T-helper 2 cell treated with Interferon-gamma antibody and Interleukin-4, amounts not matched to agents 5 μg/mL and 100 μg/mL, for 36 hours (primary cell): ENCODE data around the gene GLA.

Experiments used
- DNase-seq: peaks from one replicate; pipeline ENCODE4 v3.0.0; 2021; ENCODE audit warnings: low spot score
- H3K27ac Mint-ChIP-seq: one replicate; pipeline ENCODE4 v1.8.0; 2021; ENCODE audit warnings: mild to moderate bottlenecking, mixed read lengths
- H3K27me3 Mint-ChIP-seq: one replicate; pipeline ENCODE4 v1.8.0; 2021; ENCODE audit warnings: low read depth, mixed read lengths
- H3K36me3 Mint-ChIP-seq: one replicate; pipeline ENCODE4 v1.8.0; 2021; ENCODE audit warnings: low read depth, mixed read lengths
- H3K4me1 Mint-ChIP-seq: one replicate; pipeline ENCODE4 v1.8.0; 2021; ENCODE audit warnings: low read depth, mixed read lengths
- H3K4me3 Mint-ChIP-seq: one replicate; pipeline ENCODE4 v1.8.0; 2022; ENCODE audit warnings: mild to moderate bottlenecking, moderate library complexity, mixed read lengths
- H3K9me3 Mint-ChIP-seq: one replicate; pipeline ENCODE4 v1.8.0; 2021; ENCODE audit warnings: mixed read lengths

Gene GLA

GRCh38 chrX:101360390-101360789 lies 47.3 kb downstream of the GLA start:
- H3K27me3 Mint-ChIP-seq: peaks cover 2% of the 10 kb centered on the region
- no peak overlapping the region for H3K4me3 Mint-ChIP-seq
- H3K9me3 Mint-ChIP-seq: no peaks in the 10 kb centered on the region
- no peaks in the 10 kb centered on the region for H3K36me3 Mint-ChIP-seq
- H3K4me1 Mint-ChIP-seq: no peaks in the 10 kb centered on the region
- H3K27ac Mint-ChIP-seq: no peak overlapping the region
- no peak for DNase-seq

GRCh38 chrX:101359966-101360365 lies 47.8 kb downstream of the GLA start:
- Mint-ChIP-seq H3K27ac (no peak overlapping the region), H3K36me3 (no peaks in the 10 kb centered on the region), H3K4me1 (no peaks in the 10 kb centered on the region), H3K9me3 (no peaks in the 10 kb centered on the region), H3K4me3 (no peak overlapping the region), H3K27me3 (peaks cover 2% of the 10 kb centered on the region)
- no peak for DNase-seq

DNA sequence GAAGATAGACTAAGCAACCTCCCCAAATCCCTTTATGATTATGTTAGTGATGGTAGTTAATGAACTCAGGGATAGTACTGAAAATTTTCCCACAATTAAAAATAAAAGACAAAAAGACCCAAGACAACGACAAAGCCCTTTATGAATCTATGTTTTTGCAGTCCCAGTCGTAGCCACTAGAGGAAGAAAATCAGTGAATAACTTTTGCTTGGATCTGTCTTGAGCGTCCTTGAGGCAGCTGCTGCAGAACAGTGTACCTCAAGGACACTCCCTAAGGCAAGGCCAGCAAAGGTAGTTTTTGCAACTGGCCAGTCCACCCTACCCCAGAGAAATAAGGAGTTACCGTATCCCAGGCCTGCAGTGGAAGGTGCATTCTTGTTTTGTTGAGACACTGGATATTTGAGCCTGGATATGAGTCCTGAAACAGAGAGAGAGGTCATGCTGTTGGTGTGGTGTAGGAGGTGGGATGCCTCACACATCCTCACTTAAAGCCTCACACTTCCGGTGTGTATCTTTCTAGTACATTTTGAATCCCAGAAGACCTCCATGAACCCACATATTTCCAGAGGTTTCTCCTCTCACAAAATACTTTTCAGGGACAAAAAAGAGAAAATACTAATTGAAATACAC lies 50.4 kb downstream of the GLA start:
- no peaks in the 10 kb centered on the region for H3K36me3 Mint-ChIP-seq
- H3K27ac Mint-ChIP-seq: no peak overlapping the region

DNA sequence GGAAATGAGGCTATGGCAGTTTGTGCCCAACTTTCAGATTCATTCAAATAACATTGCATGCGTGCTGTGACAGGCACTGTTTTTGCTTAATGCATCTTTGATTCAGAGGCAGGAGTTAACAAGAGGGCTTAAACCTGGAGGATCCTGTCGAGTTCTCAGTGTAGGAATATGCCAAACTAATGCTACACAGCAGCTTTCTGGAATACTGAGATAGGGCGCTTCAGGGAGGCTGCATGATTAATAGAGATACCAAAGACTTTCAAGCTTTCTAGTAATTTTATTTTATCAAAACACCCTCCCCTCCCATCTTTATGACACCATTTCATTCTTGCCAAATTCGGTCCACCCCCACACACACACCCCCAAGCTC lies 58.5 kb downstream of the GLA start:
- H3K9me3 Mint-ChIP-seq: no peaks in the 10 kb centered on the region
- H3K4me1 Mint-ChIP-seq: peaks cover 3% of the 10 kb centered on the region
- peaks cover 9% of the 10 kb centered on the region for H3K36me3 Mint-ChIP-seq
- no peak for DNase-seq
- H3K27me3 Mint-ChIP-seq: no peaks in the 10 kb centered on the region
- H3K4me3 Mint-ChIP-seq: peak overlapping the region; percentile 91
- peak overlapping the region; percentile 84 for H3K27ac Mint-ChIP-seq

More for the DNA sequence above, 50.4 kb downstream of the GLA start:
- no peak for DNase-seq
- Mint-ChIP-seq H3K4me1 (no peaks in the 10 kb centered on the region), H3K9me3 (no peaks in the 10 kb centered on the region), H3K27me3 (peaks cover 2% of the 10 kb centered on the region), H3K4me3 (no peak overlapping the region)

GRCh38 chrX:101348452-101349192 lies 59.1 kb downstream of the GLA start, which contains the start of gene TIMM8A:
TIMM8A (minus strand) TSS chrX:101348742; CDS start chrX:101348664, 78 bp downstream.
- peak; percentile 76 for DNase-seq
- Mint-ChIP-seq H3K27ac (peak within 1 kb of the TSS; percentile 84), H3K27me3 (no peaks in the 10 kb centered on the region), H3K36me3 (peaks cover 9% of the 10 kb centered on the region), H3K9me3 (no peaks in the 10 kb centered on the region), H3K4me3 (peak within 1 kb of the TSS; percentile 91), H3K4me1 (peaks cover 3% of the 10 kb centered on the region)

DNA sequence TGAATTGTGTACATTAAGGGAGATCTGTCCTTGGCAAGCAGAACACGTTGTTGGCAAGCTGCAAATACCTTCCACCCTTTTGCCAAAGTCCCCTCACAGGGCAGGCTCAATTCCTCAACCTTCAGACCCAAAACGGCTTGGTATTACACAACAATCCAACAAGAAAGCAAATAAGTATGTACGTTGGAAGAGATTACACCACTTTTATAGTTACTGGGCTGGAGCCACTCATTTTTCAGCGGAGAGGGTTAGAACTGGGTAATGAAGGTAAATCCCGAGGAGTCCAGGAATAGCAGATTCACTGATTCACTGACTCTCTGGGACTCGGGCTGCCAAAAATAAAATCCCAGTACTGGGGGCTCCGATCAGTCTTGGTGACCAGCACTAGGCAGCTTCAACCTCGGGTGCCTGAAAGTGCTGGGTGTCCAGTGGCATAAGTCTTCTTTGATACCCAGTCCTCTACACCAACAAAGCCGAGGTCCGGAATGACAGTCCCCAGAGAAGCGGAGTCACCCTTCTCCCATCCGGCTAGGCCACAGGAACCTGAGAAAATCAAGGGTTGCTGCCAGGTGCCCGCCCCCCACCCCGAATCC lies 59.8 kb downstream of the GLA start:
- peaks cover 9% of the 10 kb centered on the region for H3K36me3 Mint-ChIP-seq
- no peaks in the 10 kb centered on the region for H3K9me3 Mint-ChIP-seq
- H3K27me3 Mint-ChIP-seq: no peaks in the 10 kb centered on the region
- H3K4me3 Mint-ChIP-seq: peak overlapping the region; percentile 91
- no peak for DNase-seq
- peak overlapping the region; percentile 84 for H3K27ac Mint-ChIP-seq
- H3K4me1 Mint-ChIP-seq: peaks cover 3% of the 10 kb centered on the region
